Erythroblast (primary cell): ENCODE measurements around the gene CAP1.
"Not testable (repeated sequence)": the region's sequence is repeated elsewhere in the genome, so short reads cannot be mapped to it uniquely, and the experiment has no call there.

Experiments
- DNase-seq, 2 experiments: peaks; one replicate each; lab custom pipeline; 2025; lab: John Stamatoyannopoulos, UW
- GATA1 ChIP-seq: IDR thresholded peaks from 2 replicates; pipeline ENCODE4 v1.6.1; 2011; ENCODE audit warnings: low read depth, mild to moderate bottlenecking, control low read depth, low read length, moderate library complexity
- POLR2A ChIP-seq: IDR thresholded peaks from 2 replicates; pipeline ENCODE4 v1.6.1; 2011; ENCODE audit warnings: mild to moderate bottlenecking, low read length

The CAP1 gene, protein sequence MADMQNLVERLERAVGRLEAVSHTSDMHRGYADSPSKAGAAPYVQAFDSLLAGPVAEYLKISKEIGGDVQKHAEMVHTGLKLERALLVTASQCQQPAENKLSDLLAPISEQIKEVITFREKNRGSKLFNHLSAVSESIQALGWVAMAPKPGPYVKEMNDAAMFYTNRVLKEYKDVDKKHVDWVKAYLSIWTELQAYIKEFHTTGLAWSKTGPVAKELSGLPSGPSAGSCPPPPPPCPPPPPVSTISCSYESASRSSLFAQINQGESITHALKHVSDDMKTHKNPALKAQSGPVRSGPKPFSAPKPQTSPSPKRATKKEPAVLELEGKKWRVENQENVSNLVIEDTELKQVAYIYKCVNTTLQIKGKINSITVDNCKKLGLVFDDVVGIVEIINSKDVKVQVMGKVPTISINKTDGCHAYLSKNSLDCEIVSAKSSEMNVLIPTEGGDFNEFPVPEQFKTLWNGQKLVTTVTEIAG

DNA sequence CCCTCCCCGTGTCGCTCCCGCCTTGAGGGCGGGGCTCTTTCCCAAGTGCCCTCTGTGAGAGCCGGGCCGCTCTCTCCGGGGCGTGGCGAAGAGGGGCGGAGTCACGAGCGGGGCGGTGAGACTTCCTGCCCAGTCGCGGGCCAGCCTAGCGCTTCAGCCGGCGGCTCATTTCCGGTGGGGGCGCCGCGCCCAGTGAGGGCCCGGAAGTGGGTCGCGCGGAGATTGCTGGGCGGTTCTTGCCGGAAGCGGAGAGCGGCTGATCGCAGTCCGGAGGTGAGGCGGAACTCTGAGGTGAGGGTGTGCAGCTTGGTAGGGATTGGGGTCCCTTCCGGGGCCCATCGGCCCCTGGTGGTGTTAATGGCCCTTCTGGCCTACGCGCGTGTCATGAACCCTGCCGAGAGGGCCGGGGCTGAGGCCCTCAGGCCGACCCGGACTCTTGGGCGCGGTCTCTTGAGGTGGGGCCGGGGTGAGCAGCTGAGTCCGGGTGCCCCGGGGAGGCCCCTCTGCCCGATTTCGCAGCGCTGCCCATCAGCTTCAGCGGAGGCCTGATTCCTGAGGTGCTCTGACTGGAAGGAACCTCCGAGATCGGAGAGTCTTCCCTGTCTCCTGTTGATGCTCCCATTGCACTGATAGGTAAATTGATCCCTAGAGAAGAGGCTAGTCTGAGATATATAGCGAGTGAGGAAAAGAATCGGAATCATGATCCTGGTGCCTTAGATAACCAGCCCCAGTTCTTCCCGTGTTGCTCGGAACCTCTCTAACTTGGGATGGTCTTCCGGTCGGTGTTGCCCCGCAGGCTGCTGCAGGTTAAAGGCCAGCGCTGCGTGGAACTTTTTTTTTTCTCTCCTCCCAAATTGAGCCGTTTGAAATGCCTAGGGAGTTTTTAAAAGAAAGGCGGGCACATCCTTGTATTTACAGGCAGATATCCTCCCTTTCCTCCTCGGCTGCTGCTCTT lies at the start of gene CAP1:
Gene CAP1, plus strand, starts transcription at position 219 of the 955 bp plus-strand sequence. CDS start 18,618 bp downstream, outside the sequence.
- DNase-seq: peak; percentile 99
- TF ChIP-seq GATA1: no peak
- peak; percentile 87 for TF ChIP-seq POLR2A

DNA sequence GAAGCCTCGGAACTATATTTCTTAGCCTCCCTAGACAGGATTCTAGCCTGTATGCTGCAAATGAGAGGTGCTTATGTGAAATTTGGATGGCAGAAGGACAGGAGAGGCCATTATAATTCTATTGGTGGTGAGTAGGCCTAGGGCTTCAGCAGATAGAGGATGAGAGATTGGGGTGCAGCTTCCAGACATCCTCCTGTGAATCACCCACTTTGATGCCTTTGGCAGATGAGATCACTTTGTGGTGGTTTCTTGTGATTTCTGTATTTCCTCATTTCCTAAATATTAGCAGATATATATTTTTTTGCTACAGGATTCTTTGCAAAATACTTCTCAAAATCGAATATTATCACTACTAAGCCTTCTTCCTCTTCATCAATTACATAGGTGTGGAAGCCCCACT lies 48.3 kb upstream of the CAP1 start:
- no peak for DNase-seq
- TF ChIP-seq GATA1 (no peak), POLR2A (no peak)

DNA sequence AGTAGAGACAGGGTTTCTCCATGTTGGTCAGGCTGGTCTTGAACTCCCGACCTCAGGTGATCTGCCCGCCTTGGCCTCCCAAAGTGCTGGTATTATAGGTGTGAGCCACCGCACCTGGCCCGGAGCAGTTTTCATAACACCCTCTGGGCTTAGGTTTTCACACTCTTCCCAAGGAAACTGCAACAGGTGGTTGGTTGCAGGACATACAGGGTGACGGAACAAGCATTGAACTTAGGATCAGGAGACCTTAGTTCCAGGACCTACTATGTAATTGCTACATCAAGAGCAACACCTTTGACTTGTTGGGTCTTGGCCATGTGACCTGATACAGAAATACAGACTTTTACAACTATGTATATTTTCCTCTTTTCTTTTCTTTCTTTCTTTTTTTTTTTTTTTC lies 47.6 kb upstream of the CAP1 start:
- TF ChIP-seq GATA1 (no peak), POLR2A (no peak)
- DNase-seq: no peak

DNA sequence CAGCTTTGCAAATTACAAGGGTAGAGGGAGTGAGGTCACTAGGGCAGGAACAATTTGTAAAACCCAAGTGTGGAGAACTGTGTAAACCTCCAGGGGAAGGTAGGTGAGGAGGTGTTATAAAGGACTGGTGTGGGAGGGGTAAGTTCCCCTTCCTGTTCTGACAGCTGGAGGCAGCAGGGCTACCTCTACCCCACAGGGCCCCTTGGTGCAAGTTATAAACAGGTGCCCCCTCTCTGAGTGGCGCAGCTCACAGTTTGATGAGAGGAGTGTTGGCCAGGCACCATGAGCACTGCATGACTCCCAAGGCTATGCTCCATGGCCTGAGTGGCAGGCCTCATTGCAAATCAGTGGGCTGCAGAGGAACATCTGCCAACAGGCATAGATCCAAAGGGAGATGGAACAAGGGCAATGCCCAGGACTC lies 44.5 kb upstream of the CAP1 start:
- no peak for DNase-seq
- TF ChIP-seq POLR2A: no peak
- TF ChIP-seq GATA1: no peak

DNA sequence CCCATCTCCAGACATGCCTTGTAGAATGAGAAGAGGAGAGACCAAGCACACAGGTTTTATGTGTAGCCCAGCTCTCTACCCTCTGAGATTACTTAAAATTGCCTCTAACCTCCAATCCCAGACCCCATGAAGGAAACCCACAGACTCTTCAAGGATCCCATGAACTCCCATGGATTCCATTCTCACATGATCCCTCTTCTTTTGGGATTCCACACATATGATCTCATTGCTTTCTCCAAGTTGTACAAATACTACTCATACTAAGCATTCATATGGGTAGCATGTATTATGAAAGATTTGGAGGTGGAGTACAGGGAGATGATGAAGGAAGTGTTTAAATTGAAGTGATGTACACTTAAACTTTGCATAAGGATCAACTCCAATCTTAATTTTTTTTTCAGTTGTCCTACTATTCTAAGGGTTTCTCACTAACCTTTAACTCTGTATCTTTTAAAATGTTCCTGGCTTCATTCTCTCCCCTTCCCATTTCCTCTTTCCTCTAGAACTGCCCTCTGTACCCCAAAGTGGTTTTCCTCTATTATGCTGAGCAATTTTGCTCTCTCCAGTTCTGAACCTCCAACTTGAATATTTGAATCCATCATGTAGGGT lies 44.0 kb upstream of the CAP1 start:
- TF ChIP-seq GATA1 (no peak), POLR2A (no peak)

DNA sequence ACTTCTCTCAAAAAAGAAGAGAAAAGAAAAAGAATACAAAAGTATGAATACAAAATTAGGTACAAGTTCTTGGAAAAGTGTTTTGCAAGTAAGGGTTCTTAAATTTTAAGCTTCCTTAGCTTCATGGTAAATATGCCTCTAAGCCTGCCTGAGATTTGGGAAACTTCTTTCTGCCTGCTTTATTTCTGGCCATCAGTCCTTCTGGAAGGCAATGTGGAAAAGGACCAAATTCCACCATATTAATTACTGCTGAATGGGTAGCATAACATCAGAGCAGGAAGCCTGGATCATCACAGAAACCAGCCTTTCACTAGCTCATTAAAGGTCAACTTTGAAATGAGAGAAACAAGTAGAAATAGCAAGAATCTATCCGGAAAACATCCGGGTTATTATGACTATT lies 39.1 kb upstream of the CAP1 start:
- no peak for DNase-seq
- TF ChIP-seq POLR2A: no peak
- no peak for TF ChIP-seq GATA1

More for the DNA sequence above, 44.0 kb upstream of the CAP1 start:
- DNase-seq: no peak

DNA sequence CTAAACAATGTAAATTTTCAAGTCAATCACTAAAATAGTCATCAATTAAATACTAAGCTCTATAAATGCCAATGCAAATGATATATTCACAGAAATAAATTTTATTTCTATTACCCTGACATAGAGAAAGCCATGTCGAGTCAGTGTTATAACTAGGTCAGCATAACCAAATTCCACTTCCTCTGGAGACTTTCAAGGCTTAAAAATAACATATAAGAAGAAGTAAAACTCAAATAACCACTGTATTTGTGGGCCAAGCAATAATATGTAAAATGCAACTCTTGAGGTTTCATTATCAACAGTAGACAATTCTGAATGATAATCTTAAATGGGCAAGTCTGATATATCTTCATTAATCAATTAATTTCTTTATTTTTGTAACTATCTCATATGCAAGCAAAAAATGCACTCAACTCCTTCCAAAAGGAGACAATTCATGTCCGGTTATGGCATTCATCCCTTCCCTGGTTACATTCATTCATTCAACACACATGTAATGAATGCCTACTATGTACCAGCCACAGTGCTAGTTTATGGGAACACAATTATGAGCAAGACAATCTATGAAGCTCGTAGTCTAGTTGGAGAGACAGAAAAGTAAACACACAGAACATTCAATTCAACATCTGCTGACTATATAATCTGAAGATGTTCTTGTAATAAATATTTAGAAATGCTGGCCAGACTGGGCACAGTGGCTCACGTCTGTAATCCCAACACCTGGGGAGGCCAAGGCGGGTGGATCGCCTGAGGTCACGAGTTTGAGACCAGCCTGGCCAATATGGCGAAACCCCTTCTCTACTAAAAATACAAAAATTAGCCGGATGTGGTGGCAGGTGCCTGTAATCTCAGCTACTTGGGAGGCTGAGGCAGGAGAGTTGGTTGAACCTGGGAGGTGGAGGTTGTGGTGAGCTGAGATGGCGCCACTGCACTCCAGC lies 37.1 kb upstream of the CAP1 start:
- TF ChIP-seq POLR2A: no peak
- no peak for TF ChIP-seq GATA1

DNA sequence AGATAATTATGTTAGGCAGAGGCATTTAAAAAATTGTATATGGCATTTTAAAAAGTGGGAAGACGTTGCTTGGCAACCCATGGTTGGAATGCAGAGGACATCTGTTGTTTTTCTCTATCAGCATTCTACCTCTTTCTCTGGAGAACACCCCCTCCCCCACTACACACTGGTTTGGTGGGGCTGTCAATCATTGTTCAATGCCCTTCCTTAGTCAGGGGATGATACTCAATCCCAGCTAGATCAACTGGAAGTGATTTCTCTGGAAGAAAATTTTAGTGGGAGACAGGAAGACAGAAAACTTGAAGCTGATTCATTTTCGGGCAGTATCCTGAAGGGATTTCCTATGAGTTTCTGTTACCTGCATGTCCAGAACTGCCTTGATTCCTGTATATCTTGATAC lies 35.7 kb upstream of the CAP1 start:
- TF ChIP-seq POLR2A: no peak
- TF ChIP-seq GATA1: no peak
- DNase-seq: no peak

More for the DNA sequence above, 37.1 kb upstream of the CAP1 start:
- no peak for DNase-seq

DNA sequence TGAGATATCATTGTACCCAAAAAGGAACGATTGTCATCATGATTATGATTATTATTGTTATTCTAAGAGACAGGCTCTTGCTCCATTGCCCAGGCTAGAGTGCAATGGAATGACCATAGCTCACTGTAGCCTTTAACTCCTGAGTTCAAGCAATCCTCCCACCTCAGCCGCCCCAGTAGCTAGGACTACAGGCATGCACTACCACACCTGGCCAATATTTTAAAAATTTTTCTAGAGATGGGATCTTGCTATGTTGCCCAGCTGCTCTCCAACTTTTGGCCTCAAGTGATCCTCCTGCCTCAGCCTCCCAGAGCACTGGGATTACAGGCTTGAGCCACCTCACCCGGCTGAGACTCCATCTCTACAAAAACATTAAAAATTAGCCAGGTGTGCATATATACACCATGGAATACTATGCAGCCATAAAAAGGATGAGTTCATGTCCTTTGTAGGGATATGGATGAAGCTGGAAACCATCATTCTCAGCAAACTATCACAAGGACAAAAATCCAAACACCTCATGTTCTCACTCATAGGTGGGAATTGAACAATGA lies 33.0 kb upstream of the CAP1 start:
- not testable (repeated sequence) for DNase-seq

DNA sequence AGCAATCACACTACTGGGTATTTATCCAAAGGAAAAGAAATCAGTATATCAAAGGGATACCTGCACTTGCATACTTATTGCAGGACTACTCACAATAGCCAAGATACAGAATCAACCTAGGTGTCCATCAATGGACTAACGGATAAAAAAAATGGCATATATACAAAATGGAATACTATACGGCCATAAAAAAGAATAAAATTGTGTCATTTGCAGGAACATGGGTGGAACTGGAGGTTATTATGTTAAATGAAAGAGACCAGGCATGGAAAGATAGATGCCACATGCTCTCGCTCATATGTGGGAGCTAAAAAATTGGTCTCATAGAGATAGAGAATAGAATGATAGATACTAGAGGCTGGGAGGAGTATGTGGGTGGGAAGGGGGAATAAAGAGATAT lies 29.3 kb upstream of the CAP1 start:
- TF ChIP-seq GATA1: no peak
- no peak for TF ChIP-seq POLR2A
- no peak for DNase-seq

DNA sequence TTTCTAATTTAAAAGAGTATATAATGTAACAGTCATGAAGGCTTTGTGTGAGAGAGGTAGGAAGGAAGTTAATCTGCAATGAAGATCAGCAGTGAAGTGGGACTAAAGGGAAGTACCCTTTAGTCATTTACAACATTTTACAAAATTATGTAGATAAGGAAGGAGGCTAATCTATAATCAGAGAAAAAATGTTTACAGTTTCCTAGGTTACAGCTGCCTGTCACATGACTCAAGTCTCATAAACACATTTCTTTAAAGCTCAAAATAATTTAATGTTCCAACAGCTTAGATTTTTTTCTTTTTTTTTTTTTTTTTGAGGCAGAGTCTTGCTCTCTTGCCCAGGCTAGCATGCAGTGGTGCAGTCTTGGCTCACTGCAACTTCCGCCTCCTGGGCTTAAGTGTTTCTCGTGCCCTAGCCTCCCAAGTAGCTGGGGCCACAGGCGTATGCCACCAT lies 26.2 kb upstream of the CAP1 start:
- peak; percentile 22 to 55 for DNase-seq
- TF ChIP-seq POLR2A (no peak), GATA1 (no peak)

DNA sequence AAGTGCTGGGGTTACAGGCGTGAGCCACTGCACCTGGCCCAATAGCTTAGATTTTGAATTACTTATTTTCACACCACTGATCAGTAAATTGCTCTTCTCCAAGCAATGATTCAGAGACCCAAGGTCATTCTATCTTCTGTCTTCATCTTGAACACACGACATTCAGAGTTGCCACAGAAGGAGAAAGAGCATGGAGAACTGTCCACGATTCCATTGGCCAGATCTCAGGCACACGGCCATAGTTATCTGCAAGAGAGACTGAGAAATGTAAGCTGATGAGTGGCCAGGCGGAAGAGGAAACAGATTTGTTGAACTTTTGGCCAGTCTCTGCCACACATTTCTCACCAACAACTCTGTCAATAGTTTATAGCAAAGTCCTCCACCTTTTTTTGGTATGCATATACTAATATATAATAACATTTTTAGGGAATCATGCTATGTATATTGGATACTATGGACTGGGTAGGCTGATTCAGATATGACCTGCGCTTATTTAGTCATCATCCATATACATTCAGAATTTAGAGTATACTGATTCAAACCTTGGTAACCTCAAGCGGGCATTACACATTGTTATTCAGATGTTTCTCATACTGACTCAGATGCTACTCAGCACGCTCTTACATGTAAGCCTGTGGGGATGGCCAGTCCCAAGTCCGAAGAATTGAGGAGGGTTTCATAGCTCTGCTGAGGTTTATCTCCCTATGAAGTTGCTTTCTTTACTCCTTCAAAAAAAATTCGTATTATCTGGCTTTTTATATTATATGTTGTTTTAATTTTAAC lies 25.5 kb upstream of the CAP1 start:
- DNase-seq: no peak
- no peak for TF ChIP-seq POLR2A
- TF ChIP-seq GATA1: no peak
